ENCODE measurements around the gene GLIS1. TPM values are rescaled to one million over a fixed set of nuclear protein-coding genes. Genes with fewer than 3 reads are reported as not detected.
A peak's percentile ranks its signal among the peaks of the same experiment; 100 is the strongest.

Gene GLIS1
- polyA plus RNA-seq, 1 donor: not detected

DNA sequence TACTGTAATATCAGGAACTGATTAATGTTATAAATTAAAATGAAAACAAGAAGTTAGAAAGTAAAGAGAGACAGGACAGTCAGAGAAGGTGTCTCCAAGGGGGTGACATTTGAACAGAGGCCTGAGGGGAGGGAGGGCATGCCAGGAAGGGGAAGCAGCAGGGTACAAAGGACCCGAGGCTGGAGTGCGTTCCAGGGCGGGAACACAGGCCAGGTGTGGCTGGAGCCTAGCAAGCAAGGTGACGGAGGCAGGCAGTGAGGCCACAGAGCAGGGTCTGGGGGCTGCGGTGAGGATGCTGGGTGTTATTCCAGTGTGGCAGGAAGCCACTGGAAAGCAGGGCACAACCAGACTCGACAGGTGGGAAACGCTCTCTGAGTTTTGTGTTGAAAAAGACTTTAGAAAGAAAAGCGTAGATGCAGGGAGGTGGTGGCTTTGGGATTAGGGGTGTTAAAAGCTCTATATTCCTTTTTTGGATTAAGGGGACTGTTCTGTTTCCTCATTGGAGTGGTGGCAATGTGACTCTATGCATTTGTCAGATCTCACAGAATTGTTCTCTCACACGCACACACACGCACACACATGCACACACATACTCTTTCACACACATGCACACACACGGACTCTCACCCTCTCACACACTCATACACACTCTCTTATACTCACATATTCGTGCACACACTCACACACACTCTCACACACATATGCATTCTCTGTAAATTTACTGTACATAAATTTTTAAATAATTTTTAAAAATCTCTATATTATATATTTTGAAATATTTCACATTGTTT lies 124.5 kb downstream of the GLIS1 start:
- DNase-seq: no peak

DNA sequence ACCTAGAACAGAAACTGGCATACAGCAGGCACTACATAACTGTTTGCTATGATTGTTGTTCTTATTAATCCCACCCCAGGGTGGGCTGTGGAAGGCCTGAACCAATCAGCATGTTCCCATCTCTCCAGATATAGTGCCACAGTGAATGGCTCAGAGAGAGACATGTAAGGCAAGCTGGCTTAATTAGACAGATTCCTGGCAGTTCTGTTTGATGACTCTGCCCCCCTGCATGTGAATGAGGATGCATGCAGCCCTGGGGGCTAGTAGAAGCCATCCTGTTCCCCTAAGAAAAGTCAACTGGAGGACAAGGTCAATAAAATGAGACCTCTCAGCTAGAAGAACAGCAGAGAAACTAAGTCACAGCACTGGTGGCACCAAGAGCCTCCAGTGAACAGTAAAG lies 130.3 kb downstream of the GLIS1 start:
- DNase-seq: no peak

DNA sequence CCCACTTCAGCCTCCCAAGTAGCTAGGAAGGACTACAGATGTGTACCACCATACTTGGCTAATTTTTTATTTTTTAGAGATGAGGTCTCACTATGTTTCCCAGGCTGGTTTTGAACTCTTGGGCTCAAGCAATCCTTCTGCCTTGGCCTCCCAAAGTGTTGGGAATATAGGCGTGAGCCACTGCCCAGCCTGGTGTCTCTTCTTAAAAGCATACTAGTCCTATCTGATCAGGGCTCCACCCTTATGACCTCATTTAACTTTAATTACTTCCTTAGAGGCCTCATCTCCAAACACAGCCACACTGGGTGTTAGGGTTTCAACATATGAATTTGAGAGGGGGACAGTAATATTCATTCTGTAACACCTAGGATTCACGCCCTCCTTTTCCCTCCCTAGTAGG lies 130.9 kb downstream of the GLIS1 start:
- no peak for DNase-seq

DNA sequence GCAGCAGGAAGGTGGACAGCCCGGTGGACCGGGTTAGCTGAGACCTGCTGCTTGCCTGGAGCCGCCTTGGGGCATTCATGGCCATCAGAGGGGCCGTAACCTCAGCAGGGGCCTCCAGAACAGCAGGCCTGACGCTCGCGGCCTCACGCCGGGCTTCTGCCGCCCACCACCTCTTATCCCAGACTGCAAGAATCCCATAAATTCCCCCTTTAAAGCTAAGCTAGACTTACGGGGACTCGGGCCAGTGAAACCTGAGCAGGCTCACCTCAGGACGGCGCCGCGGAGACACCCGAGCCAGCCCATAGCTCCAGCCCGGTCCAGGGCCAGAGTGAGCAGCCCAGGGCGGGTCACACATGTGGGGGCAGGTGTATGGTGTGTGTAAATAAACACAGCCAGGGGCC lies 132.3 kb downstream of the GLIS1 start:
- DNase-seq: no peak

DNA sequence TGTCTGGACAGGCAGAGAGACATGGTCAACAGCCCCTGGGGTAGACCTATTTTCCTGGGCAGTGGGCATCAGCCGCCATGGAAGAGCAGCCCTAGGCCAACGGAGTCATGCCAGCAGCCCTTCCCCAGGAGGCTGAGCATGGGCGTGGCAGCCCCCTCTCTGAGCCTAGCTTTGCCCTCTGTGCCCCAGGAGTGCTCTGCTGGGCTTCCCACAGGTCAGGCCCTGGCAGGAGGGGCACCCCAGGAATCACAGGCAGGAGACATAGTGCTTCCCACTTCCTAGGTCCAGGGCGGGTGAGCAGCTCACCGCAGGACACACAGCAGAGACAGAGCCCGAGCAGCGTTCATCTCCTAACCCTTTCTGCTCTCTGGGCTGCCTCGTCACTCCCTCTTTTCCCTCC lies 132.8 kb downstream of the GLIS1 start:
- DNase-seq: no peak

DNA sequence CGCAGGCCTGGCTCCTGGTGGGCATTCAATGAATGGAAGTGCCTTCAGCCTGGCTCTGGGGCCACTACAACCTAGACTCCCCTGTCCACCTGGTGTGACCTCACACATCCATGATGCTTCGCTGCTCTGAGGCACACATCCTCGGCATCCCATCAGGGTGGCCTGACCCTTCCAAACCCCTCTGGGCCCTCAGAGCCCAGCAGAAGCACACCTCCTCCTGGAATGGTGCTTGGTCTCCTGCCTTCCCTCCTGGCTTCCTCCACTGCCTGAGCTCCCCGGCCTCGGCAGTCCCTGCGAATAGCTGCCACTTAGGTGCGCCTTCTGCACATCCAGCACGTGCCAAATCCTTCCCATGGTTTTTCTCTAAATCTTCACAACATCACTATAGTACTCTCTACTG lies 133.8 kb downstream of the GLIS1 start:
- DNase-seq: no peak

DNA sequence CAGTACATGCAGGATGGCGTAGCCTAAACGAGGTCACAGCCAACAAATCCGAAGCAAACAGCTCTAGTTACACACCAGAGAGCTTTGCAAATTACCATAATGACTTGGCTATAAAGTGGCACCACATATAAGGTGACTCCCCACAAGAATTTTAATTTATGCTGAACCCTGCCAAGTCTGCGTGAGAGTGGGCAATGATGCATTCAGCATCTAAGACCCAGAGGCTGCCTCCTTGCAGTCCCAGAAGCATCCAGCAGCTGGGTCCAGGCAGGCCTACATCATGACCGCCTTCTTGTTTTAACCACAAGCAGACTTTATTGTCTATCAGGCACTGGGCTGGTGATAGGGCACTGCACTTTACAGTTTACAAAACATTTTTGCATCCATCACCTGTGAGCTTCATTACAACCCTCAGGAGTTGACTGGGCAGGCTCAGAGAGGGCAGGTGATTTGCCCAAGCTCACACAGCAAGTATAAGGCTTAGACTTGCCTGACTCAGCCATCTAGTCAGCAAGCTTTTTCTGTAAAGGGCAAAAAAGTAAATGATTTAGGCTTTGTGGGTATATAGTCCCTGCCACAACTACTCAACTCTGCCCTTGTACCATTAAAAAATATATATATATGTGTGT lies 134.6 kb downstream of the GLIS1 start:
- no peak for DNase-seq

DNA sequence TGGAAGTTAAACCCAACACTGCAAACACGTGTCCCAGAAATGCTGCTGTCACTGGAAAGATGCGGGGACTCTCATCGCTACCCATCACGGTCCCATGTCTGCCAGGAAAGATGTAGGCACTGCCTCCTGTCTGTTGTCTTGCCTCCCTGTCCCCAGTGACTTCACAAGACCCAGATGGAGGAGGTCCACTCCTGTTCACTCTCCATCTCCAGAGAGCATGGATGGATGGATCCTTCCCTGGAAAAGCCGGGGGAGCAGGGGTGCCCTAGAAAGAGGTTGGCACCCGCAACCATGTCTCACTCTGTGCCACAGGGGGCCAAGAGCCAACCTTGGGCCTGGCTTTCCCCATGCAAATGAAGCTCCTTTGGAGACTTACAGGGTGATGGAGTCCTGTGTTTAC lies 135.5 kb downstream of the GLIS1 start:
- no peak for DNase-seq

DNA sequence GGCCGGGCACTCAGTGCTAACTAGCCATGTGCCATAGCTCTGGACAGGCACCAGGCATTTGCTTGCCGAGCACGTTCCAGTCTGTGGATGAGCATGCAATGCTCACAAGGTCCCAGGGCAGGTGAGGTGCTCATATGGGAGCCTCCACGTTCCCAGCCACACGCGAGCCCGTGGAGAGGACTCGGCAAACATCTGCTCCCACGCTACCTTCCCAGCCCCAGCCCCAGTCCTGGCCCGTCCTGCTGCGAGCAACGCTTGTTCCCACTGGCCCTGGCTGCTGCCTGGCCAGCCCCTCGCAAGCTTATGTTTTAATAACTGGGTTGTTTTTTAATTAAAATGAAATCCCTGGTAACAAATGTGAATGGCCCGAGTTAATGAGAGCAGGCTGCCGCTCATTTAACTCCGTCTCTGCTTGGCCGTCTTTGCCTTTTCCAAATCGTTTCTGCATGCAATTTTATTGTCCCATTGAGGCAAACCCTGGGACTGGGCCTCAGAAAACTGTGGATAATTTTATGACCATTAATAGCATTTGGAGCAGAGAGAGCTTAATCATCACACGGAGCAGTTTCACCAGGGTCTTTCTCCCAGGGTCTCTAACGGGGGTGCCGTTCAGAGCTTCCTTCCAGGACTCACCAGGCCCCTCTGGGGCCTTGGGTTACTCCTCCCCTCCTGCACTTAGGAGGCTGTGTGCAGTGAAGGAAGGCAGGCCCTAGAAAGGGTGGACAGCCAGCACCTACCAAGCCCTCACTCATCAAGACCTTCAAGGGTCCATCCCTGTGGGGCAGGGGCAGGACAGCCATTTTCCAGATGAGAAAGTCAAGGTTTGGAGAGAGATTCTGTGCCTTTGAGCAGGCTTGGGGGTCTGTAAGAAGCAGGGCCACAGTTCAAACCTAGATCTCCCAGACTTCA lies 136.8 kb downstream of the GLIS1 start:
- DNase-seq: no peak

DNA sequence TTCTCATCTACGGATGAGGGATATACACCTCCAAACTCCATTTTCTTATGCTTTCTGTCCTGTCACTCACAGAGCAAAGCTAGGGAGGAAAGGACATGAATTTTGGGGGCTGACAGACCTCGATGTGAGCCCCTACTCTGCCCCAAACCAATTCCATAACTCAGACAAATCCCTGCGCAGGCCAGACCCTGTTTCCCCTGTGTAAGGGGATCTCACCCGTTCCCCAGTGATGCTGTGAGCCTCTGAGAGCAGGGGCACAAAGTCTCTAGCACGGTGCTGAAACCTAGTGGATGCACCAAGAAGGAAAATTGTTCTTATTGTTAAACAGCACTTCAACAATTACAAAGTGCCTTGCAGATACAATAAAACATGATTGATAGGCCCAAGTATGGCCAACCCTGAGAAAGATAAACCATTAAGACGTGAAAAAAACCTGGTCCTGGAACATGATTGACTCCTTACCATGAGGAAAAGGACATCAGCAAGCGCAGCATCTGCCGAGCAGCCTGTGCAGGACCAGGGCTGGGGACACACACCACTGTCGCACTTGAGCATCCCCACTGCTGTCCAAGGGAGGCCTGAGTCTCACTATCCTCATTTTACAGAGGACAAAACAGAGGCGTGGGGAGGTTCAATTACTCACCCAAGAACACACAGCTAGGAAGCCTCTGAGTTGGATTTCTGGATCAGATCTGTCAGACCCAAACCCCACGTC lies 137.8 kb downstream of the GLIS1 start:
- no peak for DNase-seq

DNA sequence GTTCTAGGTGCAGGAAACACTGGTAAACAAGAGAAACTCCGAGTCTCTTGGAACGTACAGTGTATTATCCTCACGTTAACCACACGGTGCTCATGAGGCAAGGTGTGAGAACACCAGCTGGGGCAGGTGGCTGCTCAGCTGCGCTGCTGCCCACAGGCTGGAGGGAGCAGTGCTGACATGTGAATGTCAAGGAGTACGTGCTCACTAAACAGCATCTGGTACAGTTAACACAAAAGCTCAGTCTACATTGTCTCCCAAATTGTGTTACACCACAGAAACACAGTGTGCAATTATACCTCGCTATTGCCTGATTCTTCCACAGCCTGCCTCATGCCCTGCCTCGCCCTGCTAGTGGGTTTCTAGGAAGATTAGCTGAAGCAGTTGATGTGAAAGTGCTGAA lies 138.4 kb downstream of the GLIS1 start:
- no peak for DNase-seq

DNA sequence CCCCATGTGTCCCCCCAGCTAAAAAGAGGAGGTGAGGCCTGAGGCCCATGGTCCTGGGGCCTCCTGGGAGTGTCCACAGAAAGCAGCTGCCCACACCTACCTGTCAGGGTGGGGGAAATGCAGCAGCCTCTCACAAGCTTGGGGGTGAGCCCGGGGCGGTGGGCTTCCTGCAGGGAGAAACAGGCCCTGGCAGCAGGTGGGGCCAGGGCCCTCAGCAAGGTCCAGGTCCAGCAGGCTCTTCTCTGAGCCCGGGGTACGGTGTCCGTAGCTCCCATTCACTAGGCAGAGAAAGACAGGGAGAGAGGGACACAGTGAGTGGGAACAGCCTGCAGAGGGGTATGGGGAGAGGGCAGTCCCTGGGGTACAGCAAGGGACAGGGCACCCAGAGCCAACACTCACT lies 139.0 kb downstream of the GLIS1 start:
- no peak for DNase-seq

DNA sequence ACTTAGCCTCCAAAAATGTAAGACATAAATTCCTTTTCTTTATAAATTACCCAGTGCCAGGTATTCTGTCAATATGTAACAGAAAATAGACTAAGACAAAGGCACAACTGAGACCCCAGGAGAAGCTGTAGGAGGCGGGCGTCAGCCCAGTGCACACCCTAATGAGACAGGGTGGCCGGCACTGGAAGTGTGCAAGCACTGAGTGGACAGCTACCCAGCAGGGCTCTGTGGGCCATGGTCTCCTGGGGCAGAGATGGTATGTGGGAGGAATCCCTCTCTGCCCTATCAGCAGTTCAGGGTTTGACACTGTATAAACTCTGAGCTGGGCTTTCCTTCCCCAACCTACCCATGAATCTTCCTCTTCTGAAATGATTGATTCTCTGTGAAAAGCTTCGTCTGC lies 139.5 kb downstream of the GLIS1 start:
- no peak for DNase-seq

DNA sequence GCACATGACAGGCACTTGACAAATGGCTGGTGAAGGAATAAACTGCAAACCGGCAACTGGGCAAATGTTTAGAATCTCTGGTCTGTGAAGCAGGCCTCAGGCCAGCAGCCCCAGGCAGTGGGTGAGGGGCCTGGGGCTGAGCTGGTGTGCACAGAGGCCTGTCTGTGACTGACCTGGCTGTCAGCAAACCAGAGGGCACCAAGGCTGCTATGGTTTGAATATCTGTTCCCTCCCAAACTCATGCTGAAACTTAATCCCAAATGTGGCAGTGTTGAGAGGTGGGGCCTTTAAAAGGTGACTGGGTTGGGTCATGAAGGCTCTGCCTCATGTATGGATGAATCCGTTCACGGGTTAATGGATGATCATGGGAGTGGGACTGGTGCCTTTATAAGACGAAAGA lies 140.0 kb downstream of the GLIS1 start:
- DNase-seq: no peak

DNA sequence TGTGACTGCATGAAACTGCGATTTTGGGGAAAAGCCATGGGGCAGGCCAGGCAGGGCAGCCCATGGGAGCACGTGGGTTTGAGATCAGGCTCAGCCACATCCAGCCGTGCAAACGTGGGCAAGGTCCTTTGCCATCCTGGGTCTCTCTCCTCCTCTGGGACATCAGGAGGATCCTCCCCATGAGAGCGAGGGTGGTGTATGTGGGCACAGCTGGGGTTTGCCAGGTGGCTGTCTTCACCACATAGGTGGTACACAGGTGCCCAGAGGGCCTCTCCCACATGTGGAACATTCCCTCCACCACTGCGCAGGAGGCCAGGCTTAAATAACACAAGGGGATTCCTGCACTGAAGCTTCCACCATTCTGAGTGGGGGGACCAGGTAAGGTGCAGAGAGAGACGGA lies 143.1 kb downstream of the GLIS1 start:
- DNase-seq: no peak

DNA sequence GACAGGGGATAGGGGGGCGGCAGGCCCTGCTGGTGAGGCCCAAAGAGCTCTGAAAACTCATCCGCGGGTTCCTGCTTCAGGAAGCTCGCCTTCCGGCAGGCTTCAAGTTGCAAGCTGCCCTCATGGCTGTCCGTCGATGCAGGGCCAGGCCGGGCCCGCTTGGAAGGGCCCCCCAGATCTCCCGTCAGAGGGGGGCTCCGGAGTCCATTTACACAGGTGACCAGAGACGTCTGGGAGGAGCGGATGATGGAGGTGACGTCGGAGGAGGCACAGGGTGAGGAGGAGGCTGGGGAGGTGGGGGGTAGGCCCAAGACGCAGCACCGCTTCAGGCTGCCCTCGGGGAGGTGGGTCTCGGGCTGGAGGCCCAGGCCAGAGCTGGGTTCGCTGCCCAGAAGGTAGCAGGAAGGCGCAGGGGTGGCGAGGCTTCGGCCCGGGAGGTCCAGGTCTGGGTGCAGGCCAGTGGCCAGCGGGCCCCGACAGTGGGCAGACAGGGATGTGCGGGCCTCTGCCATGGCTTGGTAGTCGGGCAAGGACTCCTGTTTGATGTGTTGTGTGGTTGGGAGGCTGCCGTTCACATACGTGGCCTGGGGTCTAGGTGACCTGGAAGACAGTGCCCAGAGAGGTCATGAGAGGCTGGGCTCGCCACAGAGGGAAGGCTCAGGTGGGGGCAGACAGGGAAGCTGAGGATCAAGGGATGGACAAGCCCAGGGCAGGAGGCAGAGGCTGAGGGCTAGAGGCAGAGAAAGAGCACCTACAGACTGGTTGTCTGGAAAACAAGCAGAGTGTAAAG lies 144.4 kb downstream of the GLIS1 start:
- DNase-seq: no peak

DNA sequence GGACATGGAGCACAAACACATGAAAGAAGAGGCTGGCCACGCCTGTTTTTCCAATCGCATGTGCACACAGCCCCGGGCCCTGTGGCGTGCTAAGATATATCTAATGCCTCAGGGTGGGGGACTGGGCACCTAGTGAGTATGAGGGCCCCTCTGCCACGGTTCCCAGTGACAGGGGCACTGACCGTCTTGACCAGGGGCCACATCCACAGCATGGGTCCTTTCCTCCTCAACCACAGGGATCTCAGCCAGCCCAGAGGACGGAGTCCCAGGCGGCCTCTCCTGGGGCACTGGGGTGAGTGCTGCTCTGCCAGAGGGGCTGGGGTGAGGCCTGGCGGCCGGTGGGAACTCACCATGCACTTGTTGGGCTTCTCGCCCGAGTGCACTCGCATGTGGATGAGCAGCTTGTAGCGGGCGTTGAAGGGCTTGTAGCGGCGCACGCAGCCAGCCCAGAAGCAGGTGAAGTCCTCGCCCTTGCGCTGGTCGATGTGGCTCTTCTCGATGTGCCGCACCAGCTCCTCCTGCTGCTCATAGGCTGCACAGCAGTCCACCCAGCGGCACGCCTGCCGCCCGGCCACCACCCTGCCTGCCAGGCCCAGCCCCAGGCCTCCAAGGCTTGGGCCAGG lies 145.1 kb downstream of the GLIS1 start:
- peak; percentile 23 for DNase-seq

DNA sequence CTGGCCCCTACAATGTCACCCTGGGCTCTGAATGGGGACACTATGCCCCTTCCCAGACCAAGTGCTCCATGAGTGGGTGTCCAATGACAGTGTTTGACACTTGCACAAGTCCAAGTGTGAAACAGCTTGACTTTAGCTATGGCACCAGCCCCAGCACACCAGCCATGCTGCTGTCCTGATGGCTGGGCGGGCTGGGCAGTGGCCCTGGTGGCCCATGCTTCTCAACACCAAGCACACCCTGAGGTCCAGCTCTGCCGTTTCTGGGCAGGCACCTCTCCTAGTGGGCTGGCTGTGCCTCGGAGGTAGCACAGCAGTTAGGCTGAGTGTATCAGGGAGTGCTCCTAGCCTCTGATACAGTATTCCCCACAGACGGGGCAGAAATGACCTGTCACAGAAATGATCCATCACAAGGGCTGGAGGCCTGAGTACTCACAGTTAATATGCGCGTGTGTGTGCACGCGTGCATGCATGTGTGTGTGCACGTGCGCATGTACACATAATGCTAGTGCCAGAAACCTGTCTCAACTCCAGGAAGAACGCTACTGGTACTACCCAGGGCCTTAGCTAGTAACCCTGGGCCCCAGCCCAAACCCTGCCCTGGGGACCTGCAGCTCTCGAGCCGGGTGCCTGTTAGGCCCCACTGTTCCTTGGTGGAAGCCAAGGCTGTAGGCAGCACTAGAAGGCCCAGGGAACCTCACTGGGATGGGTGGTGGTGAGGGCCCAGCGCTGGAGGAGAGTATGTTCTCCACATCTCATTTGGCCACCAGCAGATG lies 145.8 kb downstream of the GLIS1 start:
- no peak for DNase-seq

DNA sequence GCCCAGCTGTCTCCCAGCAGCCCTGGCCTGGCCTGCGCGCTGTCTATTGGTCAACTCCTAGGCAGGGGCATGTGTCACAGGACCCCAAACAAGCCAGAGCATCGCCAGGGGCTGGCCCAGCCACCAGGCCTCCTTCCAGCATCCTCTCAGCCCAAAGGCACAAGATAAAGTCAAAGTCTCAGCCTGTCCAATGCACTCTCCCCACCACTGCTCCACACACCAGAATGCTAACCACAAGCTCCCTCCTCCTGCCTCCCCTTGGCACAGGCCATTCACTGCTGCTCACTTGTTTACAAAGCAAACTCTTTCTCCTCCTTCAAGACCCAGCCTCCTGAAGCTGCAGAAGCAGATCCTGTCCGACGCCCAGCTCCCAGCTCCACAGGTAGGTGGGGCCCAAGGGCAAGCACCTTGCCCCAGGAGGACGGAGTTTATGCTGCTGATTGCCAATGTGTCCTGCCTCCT lies 146.4 kb downstream of the GLIS1 start:
- DNase-seq: no peak

DNA sequence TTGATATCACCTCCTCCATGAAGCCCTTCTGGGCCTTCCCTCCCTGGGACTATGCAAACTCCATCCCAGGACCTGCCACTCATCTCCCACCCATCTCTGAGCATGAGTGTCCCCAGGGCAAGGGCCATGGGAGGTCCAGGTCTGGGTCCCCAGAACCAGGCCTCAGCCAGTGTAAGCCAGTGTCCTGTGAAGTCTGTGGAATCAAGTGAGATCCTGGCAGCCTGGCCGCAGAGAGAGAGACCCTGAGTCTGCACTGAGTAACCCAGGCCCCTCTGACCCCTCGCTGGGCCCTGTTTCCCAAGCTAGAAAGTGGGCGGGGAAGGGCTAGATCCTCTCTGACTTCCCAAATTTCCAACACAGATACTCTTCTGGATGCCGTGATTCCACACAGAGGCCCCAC lies 147.0 kb downstream of the GLIS1 start:
- DNase-seq: no peak

Data from hindlimb muscle (tissue), 1 donor.